Measurements from ENCODE around the gene TPP2.

TPP2 gene

GRCh38 chr13:102704238-102705058 lies 107.7 kb downstream of the TPP2 start:
- Histone ChIP-seq H3K9me3 (no peaks in the 10 kb centered on the region), H3K4me1 (no peaks in the 10 kb centered on the region), H3K4me3 (ENCODE audit: low read depth, low read length) (no peak overlapping the region), H3K36me3 (no peaks in the 10 kb centered on the region), H3K27me3 (no peaks in the 10 kb centered on the region)
- DNase-seq = no peak
- no peak for TF ChIP-seq CTCF (IDR thresholded peaks at IDR 0.05; ENCODE audit: low read depth, low read length)

- DNase-seq = no peak
- Histone ChIP-seq H3K27me3 (no peaks in the 10 kb centered on the region), H3K36me3 (no peaks in the 10 kb centered on the region), H3K4me1 (no peaks in the 10 kb centered on the region), H3K9me3 (no peaks in the 10 kb centered on the region; the same call in 1 of the 2 replicates), H3K4me3 (ENCODE audit: low read depth, low read length) (no peak overlapping the region)
- no peak for TF ChIP-seq CTCF (IDR thresholded peaks at IDR 0.05; ENCODE audit: low read depth, low read length)
Measured at GRCh38 chr13:102707467-102707866, 110.7 kb downstream of the TPP2 start.

GRCh38 chr13:102708211-102708610 lies 111.4 kb downstream of the TPP2 start:
- DNase-seq = no peak
- TF ChIP-seq CTCF (IDR thresholded peaks at IDR 0.05; ENCODE audit: low read depth, low read length) = no peak
- Histone ChIP-seq H3K9me3 (no peaks in the 10 kb centered on the region; the same call in 1 of the 2 replicates), H3K36me3 (no peaks in the 10 kb centered on the region), H3K27me3 (no peaks in the 10 kb centered on the region), H3K4me3 (ENCODE audit: low read depth, low read length) (no peak overlapping the region), H3K4me1 (no peaks in the 10 kb centered on the region)

GRCh38 chr13:102708991-102709390 lies 112.2 kb downstream of the TPP2 start:
- TF ChIP-seq CTCF (IDR thresholded peaks at IDR 0.05; ENCODE audit: low read depth, low read length) = no peak

GRCh38 chr13:102709536-102709935 lies 112.8 kb downstream of the TPP2 start:
- no peaks in the 10 kb centered on the region for H3K36me3 ChIP-seq
- no peaks in the 10 kb centered on the region for H3K27me3 ChIP-seq
- DNase-seq = no peak
- no peaks in the 10 kb centered on the region for H3K4me1 ChIP-seq
- no peak overlapping the region for H3K4me3 ChIP-seq (ENCODE audit: low read depth, low read length)
- H3K9me3 ChIP-seq = no peaks in the 10 kb centered on the region; the same call in 1 of the 2 replicates
- TF ChIP-seq CTCF (IDR thresholded peaks at IDR 0.05; ENCODE audit: low read depth, low read length) = no peak

More at GRCh38 chr13:102708991-102709390, 112.2 kb downstream of the TPP2 start:
- Histone ChIP-seq H3K4me1 (no peaks in the 10 kb centered on the region), H3K4me3 (ENCODE audit: low read depth, low read length) (no peak overlapping the region), H3K27me3 (no peaks in the 10 kb centered on the region), H3K36me3 (no peaks in the 10 kb centered on the region), H3K9me3 (no peaks in the 10 kb centered on the region; the same call in 1 of the 2 replicates)
- no peak for DNase-seq

GRCh38 chr13:102710261-102710679 lies 113.5 kb downstream of the TPP2 start:
- no peaks in the 10 kb centered on the region for H3K4me1 ChIP-seq
- DNase-seq = no peak
- no peak for TF ChIP-seq CTCF (IDR thresholded peaks at IDR 0.05; ENCODE audit: low read depth, low read length)
- H3K9me3 ChIP-seq = no peaks in the 10 kb centered on the region; the same call in 1 of the 2 replicates
- no peaks in the 10 kb centered on the region for H3K27me3 ChIP-seq
- H3K36me3 ChIP-seq = no peaks in the 10 kb centered on the region
- no peak overlapping the region for H3K4me3 ChIP-seq (ENCODE audit: low read depth, low read length)
